Testis (tissue), 3 donors: ENCODE results near the gene PLCXD3. TPM values are rescaled to one million over a fixed set of nuclear protein-coding genes. Genes with fewer than 3 reads are reported as not detected.

ENCODE experiments used
- DNase-seq: peaks from one replicate; pipeline ENCODE4 v3.0.0-alpha.2; 2019
- H3K27ac ChIP-seq, 2 donors: fragments of 200-600 bp; sonication (generic); one replicate each; pipeline ENCODE4 v1.5.1; 2019
- H3K27me3 ChIP-seq: fragments of 200-600 bp; sonication (generic); one replicate; pipeline ENCODE4 v1.5.1; 2019
- H3K36me3 ChIP-seq: fragments of 200-600 bp; sonication (generic); one replicate; pipeline ENCODE4 v1.5.1; 2017; ENCODE audit warnings: low read depth; ENCODE audit errors: missing control alignments
- H3K4me1 ChIP-seq: fragments of 200-600 bp; sonication (generic); one replicate; pipeline ENCODE4 v1.5.1; 2019
- H3K4me3 ChIP-seq, 2 donors: fragments of 200-600 bp; sonication (generic); one replicate each; pipeline ENCODE4 v1.5.1; 2017 to 2019
- H3K9me3 ChIP-seq: fragments of 200-600 bp; sonication (generic); one replicate; pipeline ENCODE4 v1.5.1; 2017
- CTCF ChIP-seq, 3 experiments: fragments of 450-650 bp in 2 of 3; fragments of 200-600 bp in 1 of 3; sonication (generic) in 1 of 3; IDR thresholded peaks; one replicate each; pipeline ENCODE4 v1.5.1; 2016 to 2019; ENCODE audit warnings: antibody characterized with exemption in 3 of 3, mild to moderate bottlenecking in 2 of 3, moderate library complexity in 1 of 3
- POLR2A ChIP-seq: fragments of 450-650 bp; IDR thresholded peaks from one replicate; pipeline ENCODE4 v1.6.1; 2017; ENCODE audit warnings: antibody characterized with exemption, mild to moderate bottlenecking, moderate library complexity
- WGBS, 2 donors: methylation state at CpG; one replicate each; pipeline ENCODE4 v1.1.5; 2018; 5-methylcytosine and 5-hydroxymethylcytosine counted together
- intact Hi-C: fragments of 100-400 bp; cut with DNase I; formaldehyde crosslinking; loops from one replicate; pipeline ENCODE4 v1.15.1; 2023; ENCODE audit warnings: low total_unique reads
- polyA plus RNA-seq: library from polyadenylated mRNA; stranded (reverse); fragments of 350-450 nt; fragmentation: Illumina TruSeq; extraction: RNeasy Lipid Tissue Mini Kit (QIAGEN cat#74804); gene quantifications from one replicate; pipeline ENCODE4 v1.2.3, GENCODE V29; 2014; ENCODE audit warnings: low read depth, low replicate concordance; ENCODE audit not compliant: insufficient read depth
- total RNA-seq, 2 donors: library from RNA; depleted of rRNA; stranded (reverse); fragments of >200 nt; gene quantifications; one replicate each; pipeline ENCODE4 v1.2.3, GENCODE V29; 2016

PLCXD3 gene
- total and polyA plus RNA-seq, 3 donors from 2014 or later, result 0.78 to 1.8 (median 1.7) TPM

DNA sequence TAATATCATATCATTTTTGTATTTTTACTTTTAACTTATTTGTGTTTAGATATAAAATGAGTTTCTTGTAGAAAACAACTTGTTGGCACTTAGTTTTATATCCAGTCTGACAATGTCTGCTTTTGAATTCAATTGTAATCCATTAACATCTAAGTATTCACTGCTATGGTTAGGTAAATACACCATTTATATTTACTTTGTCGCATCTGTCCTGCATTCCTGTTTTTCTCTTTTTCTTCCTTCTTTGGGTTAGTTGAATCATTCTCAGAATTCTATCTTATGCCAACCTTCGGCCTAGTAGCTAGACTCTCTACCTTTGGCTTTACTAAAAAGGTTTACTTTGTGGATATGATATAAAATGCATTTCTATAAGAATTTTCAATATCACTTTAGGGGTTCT lies 107.6 kb downstream of the PLCXD3 start:
- H3K4me1 ChIP-seq, result peaks cover 3% of the 10 kb centered on the region
- WGBS, 2 donors, result 90 to 99% methylated on average over 2 of the region's 2 CpGs
- no peaks in the 10 kb centered on the region for H3K27me3 ChIP-seq
- H3K4me3 ChIP-seq, result no peak overlapping the region
- DNase-seq, result no peak
- no peaks in the 10 kb centered on the region for H3K9me3 ChIP-seq
- H3K27ac ChIP-seq, result no peak overlapping the region
- intact Hi-C loops, result no loop called here
- H3K36me3 ChIP-seq, result no peaks in the 10 kb centered on the region
- TF ChIP-seq POLR2A, result no peak
- no peak for TF ChIP-seq CTCF (IDR thresholded peaks at IDR 0.05)

DNA sequence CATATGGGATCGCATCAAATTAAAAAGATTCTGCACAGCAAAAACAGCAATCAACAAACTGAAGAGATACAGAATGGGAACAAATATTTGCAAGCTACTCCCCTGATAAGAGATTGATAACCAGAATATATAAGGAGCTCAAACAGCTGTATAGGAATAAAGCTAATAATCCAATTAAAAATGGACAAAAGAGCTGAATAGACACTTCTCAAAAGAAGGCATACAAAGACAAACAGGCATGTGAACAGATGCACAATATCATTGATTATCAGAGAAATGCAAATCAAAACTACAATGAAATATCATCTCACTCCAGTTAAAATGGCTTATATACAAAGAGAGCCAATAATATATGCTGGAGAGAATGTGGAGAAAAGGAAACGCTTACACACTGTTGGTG lies 110.6 kb downstream of the PLCXD3 start:
- intact Hi-C loops, result no loop called here
- H3K27ac ChIP-seq, result no peak overlapping the region
- no peak for DNase-seq
- no peak overlapping the region for H3K4me3 ChIP-seq
- H3K27me3 ChIP-seq, result no peaks in the 10 kb centered on the region
- no peaks in the 10 kb centered on the region for H3K36me3 ChIP-seq
- no peaks in the 10 kb centered on the region for H3K9me3 ChIP-seq
- WGBS, 2 donors, result 90 to 91% methylated on average over 2 of the region's 2 CpGs
- H3K4me1 ChIP-seq, result no peaks in the 10 kb centered on the region
- TF ChIP-seq CTCF (IDR thresholded peaks at IDR 0.05) (no peak), POLR2A (no peak)

GRCh38 chr5:41392016-41392415 lies 118.4 kb downstream of the PLCXD3 start:
- Histone ChIP-seq H3K36me3 (no peaks in the 10 kb centered on the region), H3K9me3 (no peaks in the 10 kb centered on the region), H3K4me3 (no peak overlapping the region), H3K4me1 (no peaks in the 10 kb centered on the region), H3K27ac (no peak overlapping the region), H3K27me3 (no peaks in the 10 kb centered on the region)
- no peak for DNase-seq
- TF ChIP-seq CTCF (IDR thresholded peaks at IDR 0.05), result no peak
- no peak for TF ChIP-seq POLR2A
- intact Hi-C loops, result no loop called here
- 100% methylated on average over 1 of the region's 1 CpG for WGBS, 2 donors

DNA sequence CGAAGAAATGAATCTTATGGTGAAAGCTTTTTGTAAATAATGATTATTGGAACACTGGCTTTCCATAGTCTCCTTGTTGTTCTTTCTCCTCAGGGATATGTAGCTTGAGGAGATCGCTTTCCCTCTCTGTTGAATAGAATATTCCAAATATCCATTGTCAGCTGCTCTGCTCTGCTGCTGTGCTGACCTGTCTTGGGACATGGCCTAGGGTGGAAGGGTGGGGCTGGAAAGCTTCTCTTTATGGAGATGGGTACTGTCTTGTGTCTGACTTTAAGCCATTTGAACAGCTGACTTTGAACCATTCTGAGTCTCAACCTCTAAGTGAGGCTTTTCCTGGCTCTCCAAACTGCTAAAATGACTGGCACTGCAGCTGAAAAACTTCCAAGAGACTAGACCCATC lies 135.8 kb downstream of the PLCXD3 start:
- intact Hi-C loops, result no loop called here
- H3K27ac ChIP-seq, result no peak overlapping the region
- no peaks in the 10 kb centered on the region for H3K9me3 ChIP-seq
- 85 to 98% methylated on average over 2 of the region's 2 CpGs for WGBS, 2 donors
- TF ChIP-seq POLR2A (no peak), CTCF (IDR thresholded peaks at IDR 0.05) (no peak)
- H3K27me3 ChIP-seq, result no peaks in the 10 kb centered on the region
- no peaks in the 10 kb centered on the region for H3K4me1 ChIP-seq
- DNase-seq, result no peak
- no peaks in the 10 kb centered on the region for H3K36me3 ChIP-seq
- no peak overlapping the region for H3K4me3 ChIP-seq

DNA sequence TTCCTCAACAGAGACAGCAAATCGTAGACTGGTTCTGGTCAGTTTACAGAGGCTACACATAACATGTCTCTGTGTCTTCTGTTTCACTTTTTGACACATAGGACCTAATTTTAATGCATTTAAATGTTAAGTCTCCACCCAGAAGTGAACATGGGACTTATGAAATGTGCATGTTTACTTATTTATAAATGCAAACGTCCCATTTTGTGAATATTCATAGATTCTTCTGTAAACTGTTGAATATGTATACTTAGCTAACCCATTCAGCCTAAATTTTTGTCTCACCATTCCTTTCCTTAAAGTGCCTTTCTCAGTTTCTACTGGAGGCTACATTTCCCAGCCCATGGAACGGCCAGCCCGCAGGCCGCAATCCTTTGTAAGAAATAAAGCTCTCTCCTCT lies 137.2 kb downstream of the PLCXD3 start:
- WGBS, 2 donors, result 84 to 94% methylated on average over 5 of the region's 5 CpGs
- H3K27ac ChIP-seq, result no peak overlapping the region
- H3K4me3 ChIP-seq, result no peak overlapping the region
- H3K9me3 ChIP-seq, result no peaks in the 10 kb centered on the region
- H3K27me3 ChIP-seq, result no peaks in the 10 kb centered on the region
- no peaks in the 10 kb centered on the region for H3K36me3 ChIP-seq
- no peak for TF ChIP-seq POLR2A
- no peak for TF ChIP-seq CTCF (IDR thresholded peaks at IDR 0.05)
- no peaks in the 10 kb centered on the region for H3K4me1 ChIP-seq
- DNase-seq, result no peak
- intact Hi-C loops, result no loop called here
